ENCODE measurements around the gene ELOVL2.
"Not testable (repeated sequence)": the region's sequence is repeated elsewhere in the genome, so short reads cannot be mapped to it uniquely, and the experiment has no call there.

The ELOVL2 gene

DNA sequence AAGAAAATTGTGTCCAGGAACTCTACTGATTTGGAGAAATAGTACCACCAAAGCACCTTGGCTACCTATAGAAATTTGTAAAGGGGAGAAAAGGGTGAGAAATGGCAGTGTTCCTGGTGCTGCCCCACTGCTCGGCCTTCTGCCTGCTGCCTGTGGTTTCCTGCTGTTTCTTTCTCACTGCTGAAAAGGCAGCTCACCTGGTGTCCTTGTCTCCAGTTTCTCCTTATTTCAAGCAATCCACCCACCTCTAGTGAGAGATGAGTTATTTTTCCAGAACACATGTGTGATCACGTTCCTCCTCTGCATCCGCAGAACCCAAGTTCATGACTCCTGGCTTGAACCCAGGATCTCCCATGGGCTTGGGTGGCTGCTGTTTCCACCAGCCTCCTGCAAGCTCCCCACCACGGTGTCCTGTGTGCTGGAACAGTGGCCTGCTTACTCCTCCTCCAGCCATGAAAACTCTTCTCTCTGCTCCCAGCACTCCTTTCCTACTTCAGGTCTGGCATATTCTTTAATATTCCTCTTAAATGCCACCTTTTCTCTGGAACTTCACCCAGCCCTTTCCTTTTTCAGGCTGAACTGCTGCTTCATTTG, 48.9 kb downstream of the ELOVL2 start:
- no peaks in the 10 kb centered on the region for H3K36me3 Mint-ChIP-seq
- H3K9me3 Mint-ChIP-seq = no peaks in the 10 kb centered on the region
- no peak overlapping the region for H3K27ac Mint-ChIP-seq
- ATAC-seq = no peak
- peaks cover 8% of the 10 kb centered on the region for H3K27me3 Mint-ChIP-seq
- H3K4me3 Mint-ChIP-seq = no peak overlapping the region
- no peaks in the 10 kb centered on the region for H3K4me1 Mint-ChIP-seq

DNA sequence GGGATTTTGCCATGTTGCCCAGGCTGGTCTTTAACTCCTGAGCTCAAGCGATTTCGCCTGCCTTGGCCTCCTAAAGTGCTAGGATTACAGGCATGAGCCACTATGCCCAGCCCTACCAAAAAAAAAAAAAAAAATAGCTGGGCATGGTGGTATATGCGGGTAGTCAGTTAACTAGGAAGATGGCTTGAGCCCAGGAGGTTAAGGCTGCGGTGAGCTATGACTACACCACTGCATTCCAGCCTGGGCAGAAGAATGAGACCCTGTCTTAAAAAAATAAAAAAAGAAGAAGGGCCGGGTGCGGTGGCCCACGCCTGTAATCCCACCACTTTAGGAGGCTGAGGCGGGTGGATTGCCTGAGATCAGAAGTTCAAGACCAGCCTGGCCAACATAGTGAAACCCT, 50.2 kb downstream of the ELOVL2 start:
- Mint-ChIP-seq H3K27me3 (peaks cover 2% of the 10 kb centered on the region), H3K27ac (no peak overlapping the region), H3K4me1 (no peaks in the 10 kb centered on the region), H3K36me3 (no peaks in the 10 kb centered on the region), H3K4me3 (no peak overlapping the region), H3K9me3 (no peaks in the 10 kb centered on the region)
- no peak for ATAC-seq

DNA sequence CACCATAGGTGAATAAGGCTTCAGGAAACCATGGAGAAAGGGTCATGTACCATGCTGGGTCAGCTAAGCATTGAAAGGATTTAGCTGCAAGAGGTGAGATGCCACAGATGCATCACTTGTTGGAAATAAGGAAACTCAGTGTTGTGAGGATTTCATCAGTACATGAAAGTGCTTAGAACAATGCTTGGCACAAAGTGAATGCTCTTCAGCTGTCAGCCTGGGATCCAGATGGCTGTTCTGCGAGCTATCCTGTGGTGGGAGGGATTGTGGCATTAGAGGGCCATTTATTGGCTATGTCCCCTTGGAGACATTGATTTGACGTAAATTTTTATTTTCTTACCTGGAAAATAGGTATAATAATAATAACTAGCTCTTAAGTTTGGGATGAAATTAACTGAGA, 53.0 kb downstream of the ELOVL2 start:
- Mint-ChIP-seq H3K27me3 (peaks cover 18% of the 10 kb centered on the region), H3K4me3 (no peak overlapping the region), H3K36me3 (no peaks in the 10 kb centered on the region), H3K27ac (no peak overlapping the region), H3K4me1 (no peaks in the 10 kb centered on the region), H3K9me3 (no peaks in the 10 kb centered on the region)
- no peak for ATAC-seq

DNA sequence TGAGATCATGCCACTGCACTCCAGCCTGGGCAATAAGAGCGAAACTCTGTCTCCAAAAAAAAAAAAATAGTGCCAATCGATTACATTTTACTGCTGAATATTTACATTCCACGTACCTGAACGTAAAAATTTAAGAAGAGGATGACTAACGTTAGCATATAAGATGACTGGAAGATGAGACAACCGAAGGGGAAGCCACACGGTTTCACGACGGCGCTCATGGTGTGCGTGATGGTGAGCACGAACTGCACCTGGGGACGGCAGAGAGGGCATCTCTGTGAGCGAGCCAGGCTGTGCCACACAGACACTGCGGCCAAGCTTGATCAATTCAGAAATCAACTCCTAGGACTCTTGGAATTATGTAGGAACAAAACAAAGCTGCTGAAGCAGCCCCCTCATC, 54.5 kb downstream of the ELOVL2 start:
- H3K36me3 Mint-ChIP-seq = no peaks in the 10 kb centered on the region
- peaks cover 18% of the 10 kb centered on the region for H3K27me3 Mint-ChIP-seq
- H3K9me3 Mint-ChIP-seq = no peaks in the 10 kb centered on the region
- no peak overlapping the region for H3K27ac Mint-ChIP-seq
- no peak overlapping the region for H3K4me3 Mint-ChIP-seq
- no peak for ATAC-seq
- H3K4me1 Mint-ChIP-seq = no peaks in the 10 kb centered on the region

DNA sequence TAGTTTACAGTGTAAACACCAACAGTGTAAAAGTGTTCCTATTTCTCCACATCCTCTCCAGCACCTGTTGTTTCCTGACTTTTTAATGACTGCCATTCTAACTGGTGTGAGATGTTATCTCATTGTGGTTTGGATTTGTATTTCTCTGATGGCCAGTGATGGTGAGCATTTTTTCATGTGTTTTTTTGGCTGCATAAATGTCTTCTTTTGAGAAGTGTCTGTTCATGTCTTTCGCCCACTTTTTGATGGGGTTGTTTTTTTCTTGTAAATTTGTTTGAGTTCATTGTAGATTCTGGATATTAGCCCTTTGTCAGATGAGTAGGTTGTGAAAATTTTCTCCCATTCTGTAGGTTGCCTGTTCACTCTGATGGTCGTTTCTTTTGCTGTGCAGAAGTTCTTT, 59.1 kb downstream of the ELOVL2 start:
- not testable (repeated sequence) for H3K36me3 Mint-ChIP-seq, H3K9me3 Mint-ChIP-seq, ATAC-seq, H3K4me1 Mint-ChIP-seq, H3K4me3 Mint-ChIP-seq, H3K27ac Mint-ChIP-seq
- peaks cover 25% of the 10 kb centered on the region for H3K27me3 Mint-ChIP-seq

DNA sequence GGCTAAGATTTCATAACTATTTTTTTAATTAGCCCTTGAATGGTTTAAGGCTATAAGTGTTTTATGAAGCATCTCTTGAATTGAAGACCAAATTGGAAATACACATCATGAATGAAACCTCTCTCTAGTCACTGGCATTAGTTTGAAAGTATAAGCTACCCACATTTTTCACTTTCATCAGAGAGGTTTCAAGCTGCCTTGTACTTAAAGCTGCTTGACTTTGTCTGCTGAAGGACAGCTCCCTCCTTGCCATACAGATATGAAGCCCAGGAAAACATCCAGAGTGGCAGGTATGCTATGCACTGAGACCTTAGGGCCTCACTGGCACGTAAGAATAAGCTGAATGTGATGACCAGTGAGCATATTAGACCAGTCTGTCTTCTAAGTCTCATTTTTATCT, 62.7 kb downstream of the ELOVL2 start:
- no peaks in the 10 kb centered on the region for H3K4me1 Mint-ChIP-seq
- no peak overlapping the region for H3K27ac Mint-ChIP-seq
- peaks cover 10% of the 10 kb centered on the region for H3K27me3 Mint-ChIP-seq
- no peaks in the 10 kb centered on the region for H3K36me3 Mint-ChIP-seq
- peaks cover 2% of the 10 kb centered on the region for H3K9me3 Mint-ChIP-seq
- no peak for ATAC-seq
- no peak overlapping the region for H3K4me3 Mint-ChIP-seq

DNA sequence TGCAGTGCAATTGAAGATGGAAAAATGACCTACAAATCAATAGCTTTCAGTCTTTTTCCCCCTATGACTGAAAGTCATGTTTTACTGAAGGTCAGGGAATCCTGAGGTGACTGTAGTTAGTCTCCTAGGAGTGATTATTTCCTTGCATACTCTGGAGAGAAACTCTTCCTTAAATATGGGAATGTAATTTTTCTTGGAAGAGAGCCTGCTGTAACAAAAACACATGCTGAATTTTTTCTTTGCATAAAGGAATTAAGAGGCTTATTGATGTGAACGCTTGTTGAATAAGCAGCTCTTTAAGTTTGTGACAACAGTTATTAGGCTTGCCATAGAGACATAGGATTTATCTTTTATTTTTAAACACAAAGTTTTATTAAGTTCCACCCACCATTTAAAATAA, 64.5 kb downstream of the ELOVL2 start:
- ATAC-seq = no peak
- no peak overlapping the region for H3K4me3 Mint-ChIP-seq
- H3K27me3 Mint-ChIP-seq = peaks cover 10% of the 10 kb centered on the region
- no peaks in the 10 kb centered on the region for H3K4me1 Mint-ChIP-seq
- H3K27ac Mint-ChIP-seq = no peak overlapping the region
- H3K36me3 Mint-ChIP-seq = no peaks in the 10 kb centered on the region
- H3K9me3 Mint-ChIP-seq = peaks cover 2% of the 10 kb centered on the region

DNA sequence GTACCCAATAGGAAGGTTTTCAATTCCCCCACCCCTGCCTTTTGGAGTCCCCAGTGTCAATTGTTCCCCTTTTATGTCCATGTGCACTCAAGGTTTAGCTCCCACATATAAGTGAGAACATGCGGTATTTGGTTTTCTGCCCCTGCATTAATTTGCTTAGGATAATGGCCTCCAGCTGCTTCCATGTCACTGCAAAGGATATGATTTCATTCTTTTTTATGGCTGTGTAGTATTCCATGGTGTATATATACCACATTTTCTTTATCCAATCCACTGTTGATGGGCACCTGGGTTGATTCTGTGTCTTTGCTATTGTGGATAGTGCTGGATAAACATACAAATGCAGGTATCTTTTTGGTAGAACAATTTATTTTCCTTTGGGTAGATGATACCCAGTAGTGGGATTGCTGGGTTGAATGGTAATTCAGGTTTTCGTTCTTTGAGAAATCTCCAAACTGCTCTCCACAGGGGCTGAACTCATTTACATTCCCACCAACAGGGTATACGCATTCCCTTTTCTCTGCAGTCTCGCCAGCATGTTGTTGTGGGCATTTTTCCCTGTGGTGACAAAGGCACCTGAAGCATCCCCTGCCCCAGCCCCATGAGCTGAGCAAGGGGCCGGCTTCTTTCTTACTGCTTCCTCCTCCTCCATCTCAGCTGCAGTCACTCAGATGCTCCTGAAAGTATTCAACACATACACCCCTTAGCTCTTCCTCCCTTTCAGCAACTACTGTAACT, 66.7 kb downstream of the ELOVL2 start:
- Mint-ChIP-seq H3K27ac (no peak overlapping the region), H3K36me3 (no peaks in the 10 kb centered on the region), H3K4me3 (no peak overlapping the region), H3K4me1 (no peaks in the 10 kb centered on the region), H3K27me3 (peaks cover 10% of the 10 kb centered on the region), H3K9me3 (peaks cover 2% of the 10 kb centered on the region)
- ATAC-seq = no peak

DNA sequence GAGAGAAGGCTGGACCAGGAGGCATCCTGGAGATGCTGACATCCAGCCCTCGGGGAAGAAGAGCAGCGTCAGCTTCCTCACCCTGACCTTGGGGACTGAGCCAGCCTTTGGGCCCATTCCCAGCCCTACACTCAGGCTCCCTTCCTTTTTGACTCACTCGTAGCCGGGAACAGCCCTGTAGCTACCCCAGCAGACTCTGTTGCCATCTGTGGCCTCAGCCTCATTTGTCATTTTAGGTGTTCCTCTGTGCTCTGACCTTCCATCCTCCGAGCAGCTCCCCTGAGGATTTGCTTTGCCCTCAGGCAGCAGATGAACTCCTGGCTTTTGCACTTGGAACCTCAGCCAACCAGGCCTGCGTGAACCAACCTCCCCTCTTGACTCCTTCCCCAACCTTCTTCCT, 67.5 kb downstream of the ELOVL2 start:
- peaks cover 2% of the 10 kb centered on the region for H3K9me3 Mint-ChIP-seq
- no peak for ATAC-seq
- no peak overlapping the region for H3K4me3 Mint-ChIP-seq

DNA sequence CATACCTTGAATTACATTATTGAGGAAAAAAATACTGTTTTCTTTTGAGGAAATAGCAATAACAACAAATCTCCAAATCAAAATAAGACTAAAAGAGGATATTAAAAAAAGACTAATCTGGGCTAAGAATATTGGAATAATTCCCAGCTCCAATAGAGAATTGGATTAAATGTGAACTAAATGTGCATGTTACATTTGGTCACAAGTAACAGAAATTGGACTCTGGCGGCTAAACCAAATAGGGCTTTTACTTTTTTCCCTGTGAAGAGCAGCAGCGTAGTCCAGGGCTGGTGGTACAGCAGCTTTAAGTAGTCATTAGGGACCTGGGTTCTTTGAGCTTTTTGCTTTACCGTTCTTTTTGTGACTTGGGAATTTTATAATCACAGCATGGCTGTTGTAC, 71.9 kb downstream of the ELOVL2 start:
- no peak for ATAC-seq
- Mint-ChIP-seq H3K4me1 (no peaks in the 10 kb centered on the region), H3K9me3 (peaks cover 7% of the 10 kb centered on the region), H3K36me3 (no peaks in the 10 kb centered on the region), H3K27ac (no peak overlapping the region), H3K4me3 (no peak overlapping the region), H3K27me3 (peaks cover 14% of the 10 kb centered on the region)

More for the DNA sequence above, 67.5 kb downstream of the ELOVL2 start:
- Mint-ChIP-seq H3K36me3 (no peaks in the 10 kb centered on the region), H3K27ac (no peak overlapping the region), H3K27me3 (peaks cover 10% of the 10 kb centered on the region), H3K4me1 (no peaks in the 10 kb centered on the region)

DNA sequence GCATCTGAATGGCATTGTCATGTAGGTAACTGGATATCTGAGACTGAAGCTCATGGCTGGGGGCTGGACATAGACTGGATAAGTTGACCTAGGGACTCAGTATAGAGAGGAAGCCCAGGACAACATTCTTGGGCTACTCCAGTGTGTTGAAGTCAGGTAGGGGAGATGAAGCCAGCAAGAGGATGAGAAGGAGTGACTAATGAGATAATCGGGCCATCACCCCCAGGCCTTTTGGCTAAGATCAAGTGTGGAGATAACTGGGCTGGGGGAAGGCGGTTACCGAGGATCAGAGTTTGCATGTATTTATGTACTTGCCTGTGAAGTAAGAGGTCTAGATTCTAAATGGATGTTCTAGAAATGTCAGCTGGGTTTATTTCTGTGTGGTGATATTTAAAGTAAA, 73.4 kb downstream of the ELOVL2 start:
- H3K27me3 Mint-ChIP-seq = peaks cover 14% of the 10 kb centered on the region

DNA sequence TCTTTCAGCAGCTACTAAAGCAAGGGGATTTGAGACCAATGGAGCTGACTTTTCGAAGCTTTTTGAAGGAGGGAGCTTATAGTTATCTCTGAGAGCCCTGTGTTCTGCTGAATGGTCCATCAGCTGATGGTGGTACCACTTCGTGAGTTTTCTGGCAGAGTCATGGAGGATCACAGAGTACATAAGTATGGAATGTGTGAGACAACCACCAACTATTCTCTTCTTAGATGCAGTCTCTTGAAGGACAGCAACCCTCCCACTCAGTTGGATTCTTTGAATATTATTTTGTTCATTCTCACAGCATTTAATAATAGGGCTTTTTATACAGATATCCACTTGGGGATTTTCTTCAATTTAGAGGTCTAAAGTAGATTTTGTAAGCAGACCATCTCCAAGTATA, 75.3 kb downstream of the ELOVL2 start:
- Mint-ChIP-seq H3K27ac (no peak overlapping the region), H3K27me3 (peaks cover 14% of the 10 kb centered on the region), H3K4me1 (no peaks in the 10 kb centered on the region), H3K4me3 (no peak overlapping the region), H3K9me3 (peaks cover 8% of the 10 kb centered on the region), H3K36me3 (no peaks in the 10 kb centered on the region)
- no peak for ATAC-seq

More for the DNA sequence above, 73.4 kb downstream of the ELOVL2 start:
- H3K4me3 Mint-ChIP-seq = no peak overlapping the region
- H3K27ac Mint-ChIP-seq = no peak overlapping the region
- H3K36me3 Mint-ChIP-seq = no peaks in the 10 kb centered on the region
- peaks cover 8% of the 10 kb centered on the region for H3K9me3 Mint-ChIP-seq
- no peaks in the 10 kb centered on the region for H3K4me1 Mint-ChIP-seq
- ATAC-seq = no peak

DNA sequence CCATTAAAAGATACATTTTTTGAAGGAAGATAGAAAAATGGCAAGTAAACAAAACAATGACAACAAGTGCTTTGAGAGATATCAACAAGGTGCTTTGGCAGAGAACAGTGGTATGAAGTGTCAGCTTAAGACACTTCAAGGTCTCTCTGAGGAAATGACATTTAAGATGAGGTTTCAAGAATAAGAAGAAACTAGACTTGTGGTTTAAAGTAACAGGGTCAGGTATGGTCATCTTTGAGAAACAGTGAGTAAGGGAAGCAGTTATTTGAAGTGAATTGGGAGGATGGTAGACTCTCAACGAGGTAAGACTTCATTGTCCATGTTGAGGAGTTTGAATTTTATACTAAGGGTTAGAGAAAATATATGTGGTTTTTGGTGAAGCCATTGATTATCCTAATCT, 79.4 kb downstream of the ELOVL2 start:
- no peaks in the 10 kb centered on the region for H3K4me1 Mint-ChIP-seq
- H3K4me3 Mint-ChIP-seq = no peak overlapping the region
- no peaks in the 10 kb centered on the region for H3K36me3 Mint-ChIP-seq
- H3K27ac Mint-ChIP-seq = no peak overlapping the region
- ATAC-seq = peak; percentile 54
- H3K9me3 Mint-ChIP-seq = peaks cover 8% of the 10 kb centered on the region
- peaks cover 18% of the 10 kb centered on the region for H3K27me3 Mint-ChIP-seq

DNA sequence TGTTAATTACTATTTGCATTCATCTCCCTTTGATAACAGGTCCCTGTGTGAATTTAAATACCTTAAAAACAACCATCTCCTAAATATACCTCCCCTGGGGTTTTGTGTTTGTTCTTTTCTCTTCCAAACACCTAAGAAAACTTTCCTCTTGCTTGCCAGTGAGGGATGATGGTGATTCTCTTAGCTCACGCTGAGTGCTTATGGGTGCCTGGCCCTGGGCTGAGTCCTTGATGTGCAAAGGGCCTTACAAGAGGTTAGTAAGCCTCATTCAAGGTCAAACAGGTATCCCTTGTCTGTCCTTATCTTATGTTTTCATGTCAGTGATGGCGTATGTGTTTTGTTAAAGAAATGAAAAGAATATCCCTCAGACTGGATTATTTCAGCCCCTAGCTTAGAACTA, 81.0 kb downstream of the ELOVL2 start:
- Mint-ChIP-seq H3K4me3 (no peak overlapping the region), H3K36me3 (no peaks in the 10 kb centered on the region), H3K27me3 (peaks cover 16% of the 10 kb centered on the region), H3K27ac (no peak overlapping the region), H3K9me3 (peaks cover 7% of the 10 kb centered on the region), H3K4me1 (no peaks in the 10 kb centered on the region)
- ATAC-seq = no peak

DNA sequence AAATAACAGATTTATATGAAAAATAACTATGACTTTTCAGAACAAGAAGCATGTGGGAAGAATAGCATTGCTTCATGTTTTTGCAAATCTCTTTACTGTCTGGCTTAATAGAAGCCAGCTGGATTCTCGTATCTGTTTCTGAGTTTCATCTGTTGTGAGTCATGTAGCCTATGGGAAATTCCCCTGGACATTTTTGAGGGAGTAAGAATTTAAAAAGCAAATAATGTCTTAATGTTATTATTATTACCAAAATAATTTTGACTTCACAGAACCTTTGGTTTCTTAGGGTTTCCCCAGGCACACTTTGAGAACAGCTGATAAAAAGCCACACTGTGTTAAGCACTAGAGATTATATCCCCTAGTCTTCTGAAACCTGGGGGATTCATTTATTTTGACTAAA, 81.4 kb downstream of the ELOVL2 start:
- H3K36me3 Mint-ChIP-seq = no peaks in the 10 kb centered on the region
- ATAC-seq = no peak
- no peak overlapping the region for H3K4me3 Mint-ChIP-seq
- H3K27ac Mint-ChIP-seq = no peak overlapping the region
- H3K9me3 Mint-ChIP-seq = peaks cover 3% of the 10 kb centered on the region
- no peaks in the 10 kb centered on the region for H3K4me1 Mint-ChIP-seq
- peaks cover 16% of the 10 kb centered on the region for H3K27me3 Mint-ChIP-seq

DNA sequence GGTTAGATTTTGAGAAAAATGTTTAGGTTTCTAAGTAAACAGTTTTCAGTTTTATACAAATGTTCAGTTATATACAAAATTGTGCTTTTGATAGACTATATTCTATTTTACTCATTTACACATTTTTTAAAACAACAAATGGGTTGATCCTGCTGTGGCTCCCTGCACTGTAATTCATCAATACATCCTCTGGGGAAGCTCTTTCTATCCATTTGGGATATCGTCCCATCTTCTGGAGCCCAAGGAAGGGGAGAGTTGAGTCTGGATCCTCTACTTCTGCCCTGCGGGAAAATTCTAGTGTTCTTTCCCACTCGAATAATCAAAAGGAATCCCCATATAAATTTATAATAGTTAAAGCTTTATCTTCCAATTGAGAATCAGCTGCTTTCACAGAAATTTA, 82.3 kb downstream of the ELOVL2 start:
- ATAC-seq = no peak
- Mint-ChIP-seq H3K27ac (no peak overlapping the region), H3K9me3 (no peaks in the 10 kb centered on the region), H3K4me3 (no peak overlapping the region), H3K36me3 (no peaks in the 10 kb centered on the region), H3K27me3 (peaks cover 16% of the 10 kb centered on the region), H3K4me1 (no peaks in the 10 kb centered on the region)

Data from stimulated activated memory B cell treated with anti-CD40 and anti-IgM and Interleukin-4, amounts not matched to agents 10 μg/mL and 1 μg/mL and 100 μg/mL, for 72 hours (primary cell).